Measurements from ENCODE around the gene SCAMP4.

Gene SCAMP4

GRCh38 chr19:1863638-1864479 is 41.3 kb upstream of the SCAMP4 start:
- peak; percentile 93 for DNase-seq
- peak overlapping the region; percentile 79 to 97 for H3K4me3 ChIP-seq (ENCODE audit: insufficient read depth in 1 of 2, low read depth in 1 of 2, low read length in 2 of 2)
- no peaks in the 10 kb centered on the region for H3K9me3 ChIP-seq (ENCODE audit: control insufficient read depth, low read length)
- peaks cover 17% of the 10 kb centered on the region for H3K79me1 ChIP-seq (replicated peaks; ENCODE audit: low read length, poor library complexity, severe bottlenecking)
- peak overlapping the region; percentile 92 for H4K8ac ChIP-seq (ENCODE audit: low read length)
- peak overlapping the region; percentile 95 for H3K4me2 ChIP-seq (ENCODE audit: low read length, poor library complexity, severe bottlenecking)
- no peak overlapping the region for H3K14ac ChIP-seq (ENCODE audit: low read length in 2 of 2)
- peaks cover 42% of the 10 kb centered on the region for H3K4me1 ChIP-seq (ENCODE audit: control insufficient read depth, insufficient read depth, low read depth, low read length)
- peak overlapping the region; percentile 80 for H3K27ac ChIP-seq (ENCODE audit: low read length, poor library complexity, severe bottlenecking)
- 1% methylated on average over 60 of the region's 115 CpGs for WGBS
- H2BK12ac ChIP-seq (ENCODE audit: low read length in 2 of 2) = peak overlapping the region in 1 of 2 experiments; percentile 55
- no peak overlapping the region for H2AK5ac ChIP-seq (ENCODE audit: low read length, severe bottlenecking)
- peak overlapping the region; percentile 91 for H3K9ac ChIP-seq (ENCODE audit: low read length)
- peak overlapping the region; percentile 92 for H2AFZ ChIP-seq (ENCODE audit: low read depth, low read length)
- peak overlapping the region; percentile 91 for H2BK120ac ChIP-seq (ENCODE audit: low read depth, low read length)
- no peak overlapping the region for H3K23ac ChIP-seq (ENCODE audit: low read length in 2 of 2)
- peak overlapping the region in 1 of 2 experiments; percentile 75 for H3K4ac ChIP-seq (ENCODE audit: low read depth in 1 of 2, low read length in 2 of 2)
- H3K18ac ChIP-seq (ENCODE audit: low read depth in 1 of 2, low read length in 2 of 2) = peak overlapping the region; percentile 63 to 95
- H2BK15ac ChIP-seq (ENCODE audit: low read depth, poor library complexity, severe bottlenecking) = peak overlapping the region; percentile 83
- peak overlapping the region; percentile 75 for H4K91ac ChIP-seq (ENCODE audit: low read length)
- H3K36me3 ChIP-seq (ENCODE audit: control insufficient read depth in 1 of 2, insufficient read depth in 2 of 2, low read depth in 1 of 2, low read length in 2 of 2) = peaks cover 0 to 7% of the 10 kb centered on the region in 2 experiments
- H3K27me3 ChIP-seq (ENCODE audit: control insufficient read depth in 1 of 2, insufficient read depth in 1 of 2, low read length in 2 of 2) = no peaks in the 10 kb centered on the region
- peak overlapping the region; percentile 92 for H2BK5ac ChIP-seq (ENCODE audit: low read depth, low read length, poor library complexity, severe bottlenecking)

GRCh38 chr19:1864480-1865171 is 40.6 kb upstream of the SCAMP4 start:
- Histone ChIP-seq H3K4me2 (ENCODE audit: low read length, poor library complexity, severe bottlenecking) (peak overlapping the region; percentile 95), H3K27ac (ENCODE audit: low read length, poor library complexity, severe bottlenecking) (peak overlapping the region; percentile 80), H3K9ac (ENCODE audit: low read length) (peak overlapping the region; percentile 91), H2BK5ac (ENCODE audit: low read depth, low read length, poor library complexity, severe bottlenecking) (peak overlapping the region; percentile 92), H3K36me3 (ENCODE audit: control insufficient read depth in 1 of 2, insufficient read depth in 2 of 2, low read depth in 1 of 2, low read length in 2 of 2) (peaks cover 0 to 7% of the 10 kb centered on the region in 2 experiments), H4K8ac (ENCODE audit: low read length) (peak overlapping the region; percentile 92), H3K23ac (ENCODE audit: low read length in 2 of 2) (no peak overlapping the region), H2BK12ac (ENCODE audit: low read length in 2 of 2) (peak overlapping the region in 1 of 2 experiments; percentile 93), H3K18ac (ENCODE audit: low read depth in 1 of 2, low read length in 2 of 2) (peak overlapping the region; percentile 63 to 95), H2BK120ac (ENCODE audit: low read depth, low read length) (peak overlapping the region; percentile 91), H2BK15ac (ENCODE audit: low read depth, poor library complexity, severe bottlenecking) (peak overlapping the region; percentile 83), H3K9me3 (ENCODE audit: control insufficient read depth, low read length) (no peaks in the 10 kb centered on the region), H4K91ac (ENCODE audit: low read length) (peak overlapping the region; percentile 75), H2AFZ (ENCODE audit: low read depth, low read length) (peak overlapping the region; percentile 36), H3K14ac (ENCODE audit: low read length in 2 of 2) (peak overlapping the region in 1 of 2 experiments; percentile 1), H3K79me1 (replicated peaks; ENCODE audit: low read length, poor library complexity, severe bottlenecking) (peaks cover 21% of the 10 kb centered on the region), H2AK5ac (ENCODE audit: low read length, severe bottlenecking) (peak overlapping the region; percentile 80), H3K27me3 (ENCODE audit: control insufficient read depth in 1 of 2, insufficient read depth in 1 of 2, low read length in 2 of 2) (no peaks in the 10 kb centered on the region), H3K4me1 (ENCODE audit: control insufficient read depth, insufficient read depth, low read depth, low read length) (peaks cover 34% of the 10 kb centered on the region), H3K4me3 (ENCODE audit: insufficient read depth in 1 of 2, low read depth in 1 of 2, low read length in 2 of 2) (peak overlapping the region; percentile 71 to 79), H3K4ac (ENCODE audit: low read depth in 1 of 2, low read length in 2 of 2) (peak overlapping the region; percentile 75 to 95)
- WGBS = 8% methylated on average over 49 of the region's 52 CpGs
- DNase-seq = peak; percentile 68

GRCh38 chr19:1865172-1866010 is 39.8 kb upstream of the SCAMP4 start:
- Histone ChIP-seq H3K14ac (ENCODE audit: low read length in 2 of 2) (peak overlapping the region in 1 of 2 experiments; percentile 1), H3K27ac (ENCODE audit: low read length, poor library complexity, severe bottlenecking) (peak overlapping the region; percentile 2), H3K79me1 (replicated peaks; ENCODE audit: low read length, poor library complexity, severe bottlenecking) (peaks cover 21% of the 10 kb centered on the region), H3K4me1 (ENCODE audit: control insufficient read depth, insufficient read depth, low read depth, low read length) (peaks cover 26% of the 10 kb centered on the region), H2BK12ac (ENCODE audit: low read length in 2 of 2) (peak overlapping the region; percentile 45 to 83), H3K27me3 (ENCODE audit: control insufficient read depth in 1 of 2, insufficient read depth in 1 of 2, low read length in 2 of 2) (no peaks in the 10 kb centered on the region), H2BK120ac (ENCODE audit: low read depth, low read length) (no peak overlapping the region), H2BK15ac (ENCODE audit: low read depth, poor library complexity, severe bottlenecking) (peak overlapping the region; percentile 44), H4K91ac (ENCODE audit: low read length) (peak overlapping the region; percentile 36), H3K4ac (ENCODE audit: low read depth in 1 of 2, low read length in 2 of 2) (peak overlapping the region; percentile 27 to 29), H3K4me2 (ENCODE audit: low read length, poor library complexity, severe bottlenecking) (peak overlapping the region; percentile 95), H3K9me3 (ENCODE audit: control insufficient read depth, low read length) (no peaks in the 10 kb centered on the region), H3K23ac (ENCODE audit: low read length in 2 of 2) (peak overlapping the region in 1 of 2 experiments; percentile 32), H2AK5ac (ENCODE audit: low read length, severe bottlenecking) (peak overlapping the region; percentile 27), H3K18ac (ENCODE audit: low read depth in 1 of 2, low read length in 2 of 2) (peak overlapping the region in 1 of 2 experiments; percentile 63), H4K8ac (ENCODE audit: low read length) (peak overlapping the region; percentile 58), H3K4me3 (ENCODE audit: insufficient read depth in 1 of 2, low read depth in 1 of 2, low read length in 2 of 2) (peak overlapping the region in 1 of 2 experiments; percentile 79), H2AFZ (ENCODE audit: low read depth, low read length) (no peak overlapping the region), H3K36me3 (ENCODE audit: control insufficient read depth in 1 of 2, insufficient read depth in 2 of 2, low read depth in 1 of 2, low read length in 2 of 2) (peaks cover 3 to 9% of the 10 kb centered on the region in 2 experiments), H3K9ac (ENCODE audit: low read length) (peak overlapping the region; percentile 91), H2BK5ac (ENCODE audit: low read depth, low read length, poor library complexity, severe bottlenecking) (no peak overlapping the region)
- no peak for DNase-seq
- WGBS = 94% methylated on average over 17 of the region's 17 CpGs

Data from mesenchymal stem cell (in vitro differentiated cells and primary cell).